Motor neuron (in vitro differentiated cells): ENCODE results near the gene BTBD7. TPM values are rescaled to one million over a fixed set of nuclear protein-coding genes. Genes with fewer than 3 reads are reported as not detected.

Source experiments
- ATAC-seq, 8 experiments: fragments of 200-7000 bp; cut with Tn5 transposase; replicated peaks in 6 of 8; 2 replicates each; pipeline ENCODE4 v1.8.0; 2021; ENCODE audit warnings: mild to moderate bottlenecking in 8 of 8, moderate library complexity in 8 of 8
- H3K27ac ChIP-seq, 2 donors: fragments of 250-450 bp; sonication (Bioruptor Pico); 2 replicates each; pipeline ENCODE4 v1.9.0; 2021; ENCODE audit warnings: antibody characterized with exemption in 2 of 2, mild to moderate bottlenecking in 2 of 2, moderate library complexity in 1 of 2
- H3K4me1 ChIP-seq, 2 donors: fragments of 250-450 bp; sonication (Bioruptor Pico); replicated peaks in 1 of 2; 2 replicates each; pipeline ENCODE4 v1.6.1; 2021; ENCODE audit warnings: antibody characterized with exemption in 2 of 2, mild to moderate bottlenecking in 2 of 2, moderate library complexity in 1 of 2
- H3K4me3 ChIP-seq, 5 donors: fragments of 250-450 bp; sonication (Bioruptor Pico); 2 replicates each; pipeline ENCODE4 v1.9.0; 2021; ENCODE audit warnings: antibody characterized with exemption in 5 of 5, mild to moderate bottlenecking in 5 of 5, moderate library complexity in 4 of 5
- WGBS, 10 experiments: fragments of 450-650 bp; shearing (Covaris generic); methylation state at CpG; one replicate each; pipeline ENCODE4 v1.0.0; 2022; 5-methylcytosine and 5-hydroxymethylcytosine counted together
- in situ Hi-C, 9 experiments: fragments of 400-800 bp; cut with MboI; loops; one replicate each; pipeline ENCODE4 v1.15.0; 2021; ENCODE audit warnings: low sequenced_read_pairs in 9 of 9, low pct_unique_long_range_greater_than_20kb in 2 of 9; ENCODE audit not compliant: unreplicated experiment in 9 of 9
- total RNA-seq, 8 experiments: library from RNA; unstranded; fragments of 300-600 nt; gene quantifications; 2 replicates each; pipeline versions ENCODE4 v1.2.3 to v1.2.4, GENCODE V29; 2022

Gene BTBD7
- total RNA-seq, 8 experiments from 2014 or later, result 10.1 to 26.0 (median 15.1) TPM

DNA sequence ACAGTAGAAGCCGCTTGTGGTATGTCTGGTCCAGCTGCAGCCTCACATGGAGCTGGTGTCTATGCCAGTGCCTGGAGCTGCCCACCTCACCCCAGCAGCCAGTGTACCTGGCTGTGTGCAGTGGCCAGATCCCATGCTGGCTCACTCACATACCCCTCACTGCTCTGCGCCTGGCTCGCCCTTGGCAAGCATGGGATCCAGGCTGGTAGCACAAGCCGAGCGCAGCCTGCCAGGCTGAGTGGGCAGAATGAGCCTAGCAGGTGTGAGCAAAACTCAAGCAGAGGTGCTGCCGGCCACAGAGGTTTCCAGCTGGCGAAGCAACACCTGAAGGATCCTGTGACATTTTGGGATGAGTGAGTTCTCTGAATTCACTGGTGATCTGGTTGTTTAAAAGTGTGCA, 5.0 kb upstream of the BTBD7 start:
- H3K4me1 ChIP-seq, result peaks cover 7 to 8% of the 10 kb centered on the region in 2 donors
- in situ Hi-C loops, result no loop called here
- H3K4me3 ChIP-seq, result no peak overlapping the region
- H3K27ac ChIP-seq, result no peak overlapping the region
- ATAC-seq, result no peak
- WGBS, 10 experiments, result 40 to 100% (median 79%) methylated on average over 1 to 6 of the region's 7 CpGs; no CpG with 5 or more reads in 6 of the 10 experiments

DNA sequence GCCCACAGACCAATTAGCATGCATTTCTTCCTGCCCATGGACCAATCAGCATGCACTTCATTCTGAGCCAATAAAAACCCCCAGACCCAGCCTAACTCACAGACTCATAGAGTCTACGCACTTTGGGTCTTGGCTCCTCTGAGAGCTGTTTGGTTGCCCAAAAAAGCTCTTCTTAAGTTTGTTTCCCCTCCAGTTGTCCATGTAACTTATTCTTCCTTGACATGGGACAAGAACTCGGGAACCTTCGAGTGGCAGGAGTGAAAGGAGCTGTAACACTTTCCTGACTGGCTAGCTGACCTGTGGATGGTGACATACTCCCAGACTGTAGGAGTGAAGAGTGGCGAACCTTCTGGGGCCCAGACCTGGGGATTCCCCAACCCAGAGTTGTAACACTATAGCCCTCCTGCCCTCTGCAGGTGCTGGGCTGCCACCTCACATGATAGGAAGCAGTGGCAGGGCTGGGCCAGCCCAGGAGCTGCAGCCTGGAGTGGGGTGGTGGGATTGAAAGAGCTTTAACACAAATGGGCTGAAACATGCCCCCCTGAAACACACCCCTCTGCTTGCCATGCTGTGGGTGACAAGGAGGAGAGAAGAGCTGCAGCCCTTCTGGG, 4.4 kb upstream of the BTBD7 start:
- in situ Hi-C loops, result no loop called here
- 75 to 100% (median 90%) methylated on average over 2 to 4 of the region's 4 CpGs; no CpG with 5 or more reads in 5 of the 10 experiments for WGBS, 10 experiments
- H3K4me1 ChIP-seq, result peaks cover 7 to 8% of the 10 kb centered on the region in 2 donors
- ATAC-seq, result no peak
- H3K27ac ChIP-seq, result no peak overlapping the region
- H3K4me3 ChIP-seq, result no peak overlapping the region

DNA sequence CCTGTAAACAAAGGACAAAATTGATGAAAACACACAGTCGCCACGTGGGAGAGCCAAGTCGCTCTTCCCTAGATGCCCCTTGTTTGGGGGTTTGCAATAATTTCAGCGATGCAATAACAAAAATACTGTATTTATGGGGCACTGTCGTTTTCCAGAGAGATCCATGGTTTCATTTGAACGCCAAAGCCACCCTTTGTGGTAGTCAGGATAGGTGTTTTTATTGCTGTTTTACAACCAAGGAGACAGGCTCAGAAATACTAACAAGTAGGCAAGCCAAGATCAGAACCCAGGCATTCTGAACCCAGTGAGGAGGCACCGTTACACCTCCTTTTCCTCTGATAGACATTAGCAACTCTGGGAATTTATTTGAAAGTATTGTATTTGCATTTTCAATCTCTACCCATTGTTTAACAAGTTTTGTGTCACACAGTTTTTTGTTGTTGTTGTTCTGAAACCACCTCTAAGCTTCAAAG, 831 bp upstream of the BTBD7 start:
- Histone ChIP-seq H3K27ac (peak overlapping the region; percentile 28 to 43), H3K4me1 (peaks cover 14% of the 10 kb centered on the region in 2 donors), H3K4me3 (peak overlapping the region; percentile 80 to 98 (median 92))
- in situ Hi-C loops, result no loop called here
- 0 to 34% (median 7%) methylated on average over 1 to 7 of the region's 7 CpGs for WGBS, 10 experiments
- ATAC-seq, result no peak

DNA sequence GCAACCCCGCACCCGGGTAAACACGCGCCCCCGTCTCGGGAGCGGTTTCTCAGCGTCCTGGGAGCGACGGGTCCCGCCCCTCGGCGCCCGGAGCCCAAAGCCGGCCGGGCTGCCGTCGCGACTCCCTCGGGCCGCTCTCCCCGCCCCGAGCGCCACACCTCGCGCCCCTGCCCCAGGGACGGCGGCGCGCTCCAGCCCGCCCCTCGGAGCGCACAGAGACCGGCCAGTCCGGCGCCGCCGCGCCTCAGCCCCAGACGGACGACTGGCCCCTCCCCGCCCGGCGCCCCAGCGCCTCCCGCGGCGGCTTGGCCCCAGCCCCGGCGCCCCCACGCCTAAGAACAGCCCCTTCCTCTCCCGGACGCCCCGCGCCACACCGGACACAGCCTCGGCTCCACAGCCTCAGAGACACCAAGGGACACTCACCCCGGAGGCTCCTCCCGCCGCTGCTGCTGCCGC, 411 bp downstream of the BTBD7 start:
- ATAC-seq, result peak; percentile 70 to 83 (median 81)
- H3K4me1 ChIP-seq, result peaks cover 14% of the 10 kb centered on the region in 2 donors
- in situ Hi-C loops, result no loop called here
- no CpG with 5 or more reads among the region's 61 CpGs for WGBS, 10 experiments
- H3K27ac ChIP-seq, result peak overlapping the region; percentile 95 to 97
- H3K4me3 ChIP-seq, result peak overlapping the region; percentile 80 to 98 (median 92)

DNA sequence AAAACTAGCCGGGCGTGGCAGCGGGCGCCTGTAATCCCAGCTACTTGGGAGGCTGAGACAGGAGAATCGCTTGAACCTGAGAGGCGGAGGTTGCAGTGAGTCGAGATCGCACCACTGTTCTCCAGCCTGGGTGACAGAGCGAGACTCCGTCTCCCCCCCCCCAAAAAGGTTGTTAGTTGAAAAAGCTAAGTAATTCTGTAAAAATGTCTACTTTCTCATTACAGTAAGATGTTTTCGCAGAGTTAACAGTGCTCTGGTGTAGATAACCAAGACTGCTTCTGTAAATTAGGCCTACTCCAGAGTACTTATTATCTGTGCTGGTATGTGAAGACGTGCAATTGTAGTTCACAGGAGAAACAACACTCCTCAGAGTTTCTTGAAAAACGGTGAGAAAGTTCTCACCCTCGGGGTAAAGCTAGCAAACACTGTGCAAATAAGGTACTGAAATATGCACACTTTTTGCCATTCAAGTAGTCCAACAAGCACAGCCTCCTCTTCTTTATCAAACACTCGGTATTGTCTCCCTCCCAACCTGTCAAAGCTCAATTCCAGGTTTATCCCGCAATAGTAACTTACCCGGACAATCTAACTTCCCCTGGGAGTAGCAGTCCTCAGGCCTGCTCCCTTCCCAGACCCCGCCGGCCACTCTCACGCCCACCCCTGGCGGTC, 974 bp downstream of the BTBD7 start:
- Histone ChIP-seq H3K27ac (peak overlapping the region; percentile 95 to 97), H3K4me1 (peaks cover 14% of the 10 kb centered on the region in 2 donors), H3K4me3 (peak overlapping the region; percentile 80 to 98 (median 92))
- in situ Hi-C loops, result no loop called here
- 0 to 47% (median 15%) methylated on average over 2 to 10 of the region's 21 CpGs for WGBS, 10 experiments
- ATAC-seq, result peak in 1 of 8 experiments; percentile 5

DNA sequence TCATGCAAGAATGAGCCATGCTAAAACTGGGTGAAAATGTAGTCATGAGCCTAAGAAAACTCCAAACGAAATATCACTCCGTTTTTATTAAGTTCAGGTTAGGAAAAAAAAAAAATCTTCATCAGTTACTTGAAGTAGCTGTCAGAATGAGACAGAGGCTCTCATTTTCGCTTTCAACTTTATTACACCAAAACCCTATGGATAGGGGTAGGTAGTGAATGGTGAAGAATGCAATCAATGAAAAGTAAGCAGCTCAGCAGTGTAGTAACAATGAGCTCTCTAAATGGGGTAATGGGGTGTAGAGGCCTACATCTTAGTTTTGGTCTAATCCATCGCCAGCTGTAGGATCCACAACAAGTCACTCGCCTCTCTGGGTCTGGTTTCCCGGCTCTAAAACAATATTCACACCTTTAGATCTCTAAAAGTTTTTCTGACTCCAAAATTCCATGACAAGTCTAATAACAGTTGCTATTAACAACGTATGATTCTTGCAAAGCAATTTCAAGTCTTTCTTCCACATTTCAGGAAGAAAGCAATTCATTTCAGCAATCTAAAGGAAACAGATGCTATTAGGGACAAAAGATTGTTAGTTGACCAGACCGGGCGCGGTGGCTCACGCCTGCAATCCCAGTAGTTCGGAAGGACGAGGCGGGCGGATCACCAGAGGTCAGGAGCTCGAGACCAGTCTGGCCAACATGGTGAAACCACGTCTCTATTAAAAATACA, 1.7 kb downstream of the BTBD7 start:
- WGBS, 10 experiments, result 0 to 84% (median 55%) methylated on average over 1 to 11 of the region's 17 CpGs
- Histone ChIP-seq H3K4me3 (peak overlapping the region; percentile 80 to 98 (median 92)), H3K4me1 (peaks cover 14% of the 10 kb centered on the region in 2 donors), H3K27ac (no peak overlapping the region)
- ATAC-seq, result no peak
- in situ Hi-C loops, result no loop called here

DNA sequence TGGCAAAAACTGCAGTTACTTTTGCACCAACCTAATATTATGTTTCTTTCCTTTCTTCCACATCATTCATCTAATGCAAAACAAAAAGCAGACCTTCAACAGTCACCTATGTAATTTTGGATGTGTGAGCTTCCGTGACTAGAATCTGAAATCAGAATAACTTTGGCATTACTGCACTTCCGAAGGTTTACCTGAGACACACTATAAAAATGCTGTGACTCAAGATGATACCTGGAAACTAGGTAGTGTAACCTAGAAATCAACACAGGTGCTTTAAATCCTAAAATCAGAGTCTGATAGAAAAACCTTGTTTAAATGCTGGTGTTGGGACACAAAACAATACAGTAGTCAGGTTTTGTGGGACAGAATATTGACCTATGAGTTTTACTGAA, 2.2 kb downstream of the BTBD7 start:
- H3K4me3 ChIP-seq, result no peak overlapping the region
- in situ Hi-C loops, result no loop called here
- WGBS, 10 experiments, result 83 to 100% (median 100%) methylated on average over 1 to 2 of the region's 2 CpGs; no CpG with 5 or more reads in 5 of the 10 experiments
- no peak for ATAC-seq
- peaks cover 14% of the 10 kb centered on the region in 2 donors for H3K4me1 ChIP-seq
- H3K27ac ChIP-seq, result no peak overlapping the region

DNA sequence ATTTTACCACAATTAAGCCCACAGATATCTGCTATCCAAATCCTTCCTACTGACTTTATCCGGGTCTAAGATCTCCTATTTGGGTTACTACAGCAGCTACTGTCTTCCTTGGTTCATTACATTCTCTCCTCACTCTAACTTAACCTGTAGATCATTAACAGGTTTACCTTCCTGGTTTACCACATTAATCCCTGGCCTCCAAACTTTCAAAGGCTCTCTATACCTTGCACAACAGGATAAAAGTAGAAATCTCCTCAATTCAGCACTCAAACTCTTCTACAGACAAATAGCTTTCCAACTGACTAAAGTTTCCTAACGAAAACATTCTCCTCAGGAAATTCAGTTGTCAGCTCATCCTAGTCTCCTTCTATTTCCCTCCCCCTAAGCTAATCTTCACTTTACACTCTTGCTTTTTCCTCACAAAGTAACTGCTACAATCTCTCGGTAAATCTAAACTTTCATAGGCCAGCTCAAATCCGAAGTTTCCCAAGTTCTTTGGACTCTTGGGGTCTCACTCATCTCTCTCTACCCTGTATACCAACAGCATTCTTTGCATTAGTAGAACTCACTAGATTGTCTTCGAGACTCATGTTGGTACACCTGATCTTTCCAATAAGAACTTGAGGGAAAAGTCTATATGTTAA, 2.7 kb downstream of the BTBD7 start:
- ATAC-seq, result no peak
- Histone ChIP-seq H3K4me3 (no peak overlapping the region), H3K4me1 (peaks cover 14% of the 10 kb centered on the region in 2 donors), H3K27ac (no peak overlapping the region)
- in situ Hi-C loops, result no loop called here
- 50 to 84% (median 80%) methylated on average over 2 to 5 of the region's 5 CpGs for WGBS, 10 experiments

DNA sequence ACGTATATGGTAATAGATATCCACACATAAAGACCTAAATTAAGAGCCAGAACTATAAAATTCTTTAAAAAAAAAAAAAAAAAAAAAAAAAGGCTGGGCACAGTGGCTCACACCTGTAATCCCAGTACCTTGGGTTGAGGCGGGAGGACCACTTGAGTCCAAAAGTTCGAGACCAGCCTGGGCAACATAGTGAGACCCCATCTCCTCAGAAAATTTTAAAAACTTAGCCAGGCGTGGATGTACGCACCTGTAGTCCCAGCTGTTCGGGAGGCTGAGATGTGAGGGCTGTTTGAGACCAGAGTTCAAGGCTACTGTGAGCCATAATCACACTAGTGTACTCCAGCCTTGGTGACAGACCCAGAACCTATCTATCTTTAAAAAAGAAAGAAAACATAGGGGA, 4.3 kb downstream of the BTBD7 start:
- ATAC-seq, result no peak
- Histone ChIP-seq H3K27ac (no peak overlapping the region), H3K4me3 (no peak overlapping the region), H3K4me1 (peaks cover 6 to 7% of the 10 kb centered on the region in 2 donors)
- in situ Hi-C loops, result no loop called here
- 72 to 100% (median 93%) methylated on average over 1 to 6 of the region's 6 CpGs for WGBS, 10 experiments

DNA sequence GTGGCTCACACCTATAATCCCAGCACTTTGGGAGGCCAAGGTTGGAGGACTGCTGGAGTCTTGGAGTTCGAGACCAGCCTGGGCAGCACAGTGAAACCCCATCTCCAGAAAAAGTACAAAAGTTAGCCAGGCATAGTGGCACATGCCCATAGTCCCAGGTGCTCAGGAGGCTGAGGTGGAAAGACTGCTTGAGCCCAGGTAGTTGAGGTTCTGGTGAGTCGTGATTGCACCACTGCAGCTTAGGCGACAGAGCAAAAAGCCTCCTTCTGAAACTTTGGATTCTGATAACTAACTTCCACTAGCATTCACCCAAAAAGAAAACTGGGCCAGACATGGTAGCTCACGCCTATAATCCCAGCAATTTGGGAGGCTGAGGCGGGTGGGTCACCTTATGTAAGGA, 6.6 kb downstream of the BTBD7 start:
- no peak for ATAC-seq
- in situ Hi-C loops, result no loop called here
- H3K27ac ChIP-seq, result no peak overlapping the region
- WGBS, 10 experiments, result 80 to 100% (median 98%) methylated on average over 1 to 4 of the region's 5 CpGs; no CpG with 5 or more reads in 2 of the 10 experiments
- no peak overlapping the region for H3K4me3 ChIP-seq
- peaks cover 2 to 3% of the 10 kb centered on the region in 2 donors for H3K4me1 ChIP-seq

DNA sequence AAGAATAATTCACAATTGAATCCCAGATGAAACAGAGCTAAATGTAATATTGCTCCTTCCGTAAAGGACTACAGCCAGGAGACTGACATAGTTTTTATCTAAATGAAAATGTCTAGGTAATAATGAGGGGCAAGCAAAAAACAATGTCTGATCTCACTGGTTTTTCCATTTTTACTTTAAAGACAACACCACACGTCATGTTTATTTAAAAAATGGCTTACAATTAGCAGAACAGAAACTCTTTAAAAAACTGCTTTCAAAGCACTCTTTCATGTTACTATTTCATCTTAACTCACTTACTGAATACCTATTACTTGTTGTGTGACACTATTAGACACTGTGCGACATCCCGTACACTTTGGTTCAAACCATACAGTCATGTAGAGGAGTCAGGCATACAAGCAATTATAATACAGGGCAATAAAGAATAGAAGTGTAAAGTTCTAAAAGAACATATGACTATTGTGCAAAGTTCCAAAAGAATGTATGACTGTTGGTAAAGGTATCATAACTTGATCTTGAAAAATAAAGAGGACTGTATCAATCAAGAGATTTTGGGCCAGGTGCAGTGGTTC, 9.1 kb downstream of the BTBD7 start:
- WGBS, 10 experiments, result 89 to 100% (median 99%) methylated on average over 1 to 4 of the region's 4 CpGs
- Histone ChIP-seq H3K4me3 (no peak overlapping the region), H3K27ac (no peak overlapping the region), H3K4me1 (peaks cover 0 to 3% of the 10 kb centered on the region in 2 donors)
- no peak for ATAC-seq
- in situ Hi-C loops, result no loop called here

DNA sequence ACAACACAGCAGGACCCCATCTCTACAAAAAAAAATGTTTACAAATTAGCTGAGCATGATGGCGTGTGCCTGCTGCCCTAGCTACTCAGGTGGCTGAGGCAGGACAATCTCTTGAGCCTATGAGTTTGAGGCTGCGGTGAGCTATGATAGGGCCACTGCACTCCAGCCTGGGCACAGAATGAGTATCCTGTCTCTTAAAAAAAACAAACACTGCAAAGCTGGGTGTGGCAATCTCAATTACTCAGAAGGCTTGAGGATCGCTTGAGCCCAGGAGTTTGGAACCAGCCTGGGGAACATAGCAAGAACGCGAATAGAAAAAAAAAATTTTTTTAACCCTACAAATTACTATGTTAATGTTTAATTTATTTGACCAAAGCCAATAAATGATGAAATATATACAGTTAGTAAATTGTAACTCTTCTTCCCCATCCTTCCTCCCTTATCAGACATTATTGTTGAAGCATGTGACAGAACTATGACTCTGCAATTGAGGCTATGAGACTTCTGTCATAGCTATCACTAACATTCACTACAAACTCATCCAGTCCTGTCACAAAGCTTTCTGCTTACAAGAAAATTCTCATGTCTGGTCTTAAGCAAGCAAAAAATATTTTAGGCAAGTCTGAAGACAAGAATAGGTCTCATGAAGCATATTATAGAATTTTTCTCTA, 9.8 kb downstream of the BTBD7 start:
- in situ Hi-C loops, result no loop called here
- Histone ChIP-seq H3K4me1 (peaks cover 0 to 3% of the 10 kb centered on the region in 2 donors), H3K4me3 (no peak overlapping the region), H3K27ac (no peak overlapping the region)
- no peak for ATAC-seq
- 60 to 100% (median 93%) methylated on average over 2 to 5 of the region's 5 CpGs; no CpG with 5 or more reads in 1 of the 10 experiments for WGBS, 10 experiments
